GM12891 (cell line): ENCODE measurements around the gene STAB2.

Experiments used
- POLR2A ChIP-seq: IDR thresholded peaks from 2 replicates; pipeline ENCODE4 v1.6.1; 2011; ENCODE audit warnings: low read depth, low read length, control low read depth
- TAF1 ChIP-seq: IDR thresholded peaks from 2 replicates; pipeline ENCODE4 v1.6.1; 2011; ENCODE audit warnings: low read depth, low read length, control low read depth

GRCh38 chr12:103805655-103806360, 218.7 kb downstream of the STAB2 start:
- TF ChIP-seq TAF1 (no peak), POLR2A (no peak)
